ENCODE data around the gene TRPV2. TPM values are rescaled to one million over a fixed set of nuclear protein-coding genes. Genes with fewer than 3 reads are reported as not detected.
A peak's percentile ranks its signal among the peaks of the same experiment; 100 is the strongest.

The TRPV2 gene
- total and polyA plus RNA-seq, 9 donors, result 8.7 to 40.4 (median 13.0) TPM

DNA sequence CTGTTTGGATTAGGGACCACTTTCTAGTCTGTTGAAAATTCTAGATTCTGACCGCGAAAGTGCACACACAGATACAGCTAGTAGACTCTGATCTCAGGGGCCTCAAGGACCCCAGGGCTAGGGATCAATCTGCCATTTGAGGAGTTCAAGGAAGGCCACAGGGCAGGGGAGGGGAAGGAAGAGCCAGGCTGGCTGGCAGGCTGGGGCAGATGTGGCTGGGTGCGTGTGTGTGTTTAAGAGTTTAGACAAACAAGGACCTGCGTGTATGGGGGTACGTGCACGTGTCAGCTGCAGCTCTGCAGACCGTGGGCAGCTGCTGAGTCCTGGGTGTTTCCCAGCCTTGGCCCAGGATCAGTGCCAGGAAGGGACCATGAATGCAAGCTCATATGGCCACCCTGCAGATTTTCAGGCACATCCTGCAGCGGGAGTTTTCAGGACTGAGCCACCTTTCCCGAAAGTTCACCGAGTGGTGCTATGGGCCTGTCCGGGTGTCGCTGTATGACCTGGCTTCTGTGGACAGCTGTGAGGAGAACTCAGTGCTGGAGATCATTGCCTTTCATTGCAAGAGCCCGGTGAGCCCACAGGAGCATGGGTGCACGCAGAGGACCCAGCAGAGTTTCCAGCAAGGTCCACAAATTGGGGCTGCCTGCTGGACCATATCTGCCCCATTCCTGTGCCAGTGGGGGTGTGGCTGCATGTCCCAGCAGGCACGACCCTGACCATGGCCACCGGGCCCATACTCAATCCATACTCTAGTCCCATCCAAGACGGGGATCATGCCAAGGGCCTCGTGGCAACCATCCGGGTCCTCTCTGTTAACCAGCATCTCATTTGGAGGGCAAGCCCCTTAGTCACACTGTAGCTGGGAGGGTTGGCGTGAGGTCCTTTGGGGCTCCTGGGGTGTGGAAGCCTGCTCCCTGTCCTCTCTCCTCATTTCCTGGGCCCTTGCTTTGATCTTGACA lies 10.6 kb downstream of the TRPV2 start:
- TF ChIP-seq CTCF (IDR thresholded peaks at IDR 0.05) (no peak), POLR2A (IDR thresholded peaks at IDR 0.05) (no peak), EP300 (IDR thresholded peaks at IDR 0.05) (no peak)
- Histone ChIP-seq H3K4me3 (no peak overlapping the region), H3K4me1 (ENCODE audit: insufficient read depth) (no peaks in the 10 kb centered on the region), H3K9me3 (no peaks in the 10 kb centered on the region), H3K27ac (no peak overlapping the region), H3K36me3 (no peaks in the 10 kb centered on the region), H3K27me3 (no peaks in the 10 kb centered on the region)
- intact Hi-C loops (cut with DNase I), result no loop called here
- no peak for DNase-seq
- WGBS, 3 donors, result 74 to 78% (median 76%) methylated on average over 20 of the region's 20 CpGs

DNA sequence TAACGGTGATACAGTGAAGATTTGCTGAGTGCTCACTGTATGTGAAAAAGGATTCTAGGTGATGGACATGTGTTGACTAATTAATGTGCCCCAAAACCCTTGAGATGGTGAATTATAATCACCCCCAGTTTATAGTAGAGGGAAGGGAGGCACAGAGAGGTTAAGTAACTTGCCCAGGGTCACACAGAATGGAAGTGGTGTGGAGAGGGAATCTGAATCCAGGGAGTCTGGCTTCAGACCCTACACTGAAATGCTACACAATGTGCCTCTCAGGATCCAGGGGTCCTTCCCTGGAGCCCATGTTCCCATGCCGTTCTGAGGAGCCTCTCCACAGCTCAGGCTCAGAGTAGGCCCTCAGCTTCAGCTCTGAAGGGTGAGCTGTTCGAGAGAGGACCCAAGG lies 11.6 kb downstream of the TRPV2 start:
- WGBS, 3 donors, result 92 to 98% (median 92%) methylated on average over 3 of the region's 3 CpGs
- Histone ChIP-seq H3K4me3 (no peak overlapping the region), H3K27ac (no peak overlapping the region), H3K27me3 (no peaks in the 10 kb centered on the region), H3K9me3 (no peaks in the 10 kb centered on the region), H3K36me3 (no peaks in the 10 kb centered on the region), H3K4me1 (ENCODE audit: insufficient read depth) (no peaks in the 10 kb centered on the region)
- TF ChIP-seq CTCF (IDR thresholded peaks at IDR 0.05) (no peak), POLR2A (IDR thresholded peaks at IDR 0.05) (no peak), EP300 (IDR thresholded peaks at IDR 0.05) (no peak)
- intact Hi-C loops (cut with DNase I), result no loop called here
- no peak for DNase-seq

GRCh38 chr17:16428098-16428882 lies 12.9 kb downstream of the TRPV2 start:
- Histone ChIP-seq H3K27me3 (no peaks in the 10 kb centered on the region), H3K27ac (no peak overlapping the region), H3K4me1 (ENCODE audit: insufficient read depth) (no peaks in the 10 kb centered on the region), H3K9me3 (no peaks in the 10 kb centered on the region), H3K36me3 (no peaks in the 10 kb centered on the region), H3K4me3 (no peak overlapping the region)
- peak in 2 of 5 donors; percentile 41 to 58 for DNase-seq
- 65 to 66% (median 66%) methylated on average over 15 of the region's 15 CpGs for WGBS, 3 donors
- TF ChIP-seq POLR2A (IDR thresholded peaks at IDR 0.05) (no peak), CTCF (IDR thresholded peaks at IDR 0.05) (peak in 1 of 3 donors; percentile 24)
- intact Hi-C loops (cut with DNase I), result no loop called here

DNA sequence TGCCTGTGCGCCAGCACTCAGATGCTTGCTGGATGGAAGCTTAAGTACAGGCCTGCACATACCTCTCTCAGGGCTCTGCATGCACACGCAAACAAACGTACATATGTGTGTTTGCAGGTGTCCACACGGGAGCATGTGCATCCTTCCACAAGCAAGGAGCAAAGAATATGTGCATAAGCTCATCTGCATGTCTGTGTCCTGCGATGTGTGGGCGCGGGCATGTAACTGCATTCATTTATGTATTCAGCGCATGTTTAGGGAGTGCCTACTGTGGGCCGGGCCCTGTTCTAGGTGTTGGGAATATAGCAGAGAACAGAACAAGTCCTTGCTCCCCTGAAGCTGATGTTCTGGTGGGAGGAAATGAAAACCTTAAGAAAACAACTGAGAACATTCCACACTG lies 13.7 kb downstream of the TRPV2 start:
- intact Hi-C loops (cut with DNase I), result no loop called here
- no peaks in the 10 kb centered on the region for H3K9me3 ChIP-seq
- H3K27me3 ChIP-seq, result no peaks in the 10 kb centered on the region
- no peak for DNase-seq
- no peaks in the 10 kb centered on the region for H3K4me1 ChIP-seq (ENCODE audit: insufficient read depth)
- 89 to 93% (median 92%) methylated on average over 9 of the region's 9 CpGs for WGBS, 3 donors
- TF ChIP-seq CTCF (IDR thresholded peaks at IDR 0.05), result no peak
- TF ChIP-seq POLR2A (IDR thresholded peaks at IDR 0.05), result no peak
- no peak for TF ChIP-seq EP300 (IDR thresholded peaks at IDR 0.05)
- H3K36me3 ChIP-seq, result no peaks in the 10 kb centered on the region
- no peak overlapping the region for H3K27ac ChIP-seq
- no peak overlapping the region for H3K4me3 ChIP-seq
